Measurements from ENCODE around the gene MAP3K20.

The MAP3K20 gene

DNA sequence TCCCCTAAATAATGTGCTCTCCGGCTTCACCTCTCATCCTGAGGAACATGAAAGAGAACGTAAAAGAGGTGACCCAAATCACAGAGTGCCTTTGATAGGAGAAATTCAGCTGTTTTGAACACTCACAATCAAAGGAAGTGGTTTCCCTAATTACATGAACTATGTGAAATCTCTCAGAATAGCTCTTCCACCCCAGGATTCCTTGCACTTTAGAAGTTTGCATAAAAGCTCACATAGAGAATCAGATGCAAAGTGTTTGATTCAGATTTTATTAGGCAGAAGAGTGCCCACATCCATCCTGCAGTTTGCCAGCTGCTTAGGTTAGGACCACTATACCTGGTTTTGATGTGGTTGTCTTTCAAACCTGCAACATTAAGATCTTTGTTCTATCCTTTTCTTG, 61.0 kb downstream of the MAP3K20 start:
- H3K27ac ChIP-seq (ENCODE audit: low read depth, low read length) = no peak overlapping the region
- H3K4me1 ChIP-seq (ENCODE audit: control insufficient read depth in 5 of 5, insufficient read depth in 5 of 5, low read length in 5 of 5) = peaks cover 0 to 15% (median 12%) of the 10 kb centered on the region in 5 donors
- H3K9ac ChIP-seq (ENCODE audit: low read length in 5 of 5) = no peak overlapping the region
- no peaks in the 10 kb centered on the region for H3K27me3 ChIP-seq (ENCODE audit: control insufficient read depth in 5 of 5, insufficient read depth in 4 of 5, low read length in 5 of 5)
- H3K9me3 ChIP-seq (ENCODE audit: control insufficient read depth in 5 of 5, low read length in 5 of 5) = peaks cover 0 to 1% (median 0%) of the 10 kb centered on the region in 5 donors
- H3K36me3 ChIP-seq (ENCODE audit: control insufficient read depth in 5 of 5, insufficient read depth in 5 of 5, low read length in 5 of 5) = no peaks in the 10 kb centered on the region
- H3K4me3 ChIP-seq (ENCODE audit: low read depth in 1 of 5, low read length in 5 of 5) = no peak overlapping the region

DNA sequence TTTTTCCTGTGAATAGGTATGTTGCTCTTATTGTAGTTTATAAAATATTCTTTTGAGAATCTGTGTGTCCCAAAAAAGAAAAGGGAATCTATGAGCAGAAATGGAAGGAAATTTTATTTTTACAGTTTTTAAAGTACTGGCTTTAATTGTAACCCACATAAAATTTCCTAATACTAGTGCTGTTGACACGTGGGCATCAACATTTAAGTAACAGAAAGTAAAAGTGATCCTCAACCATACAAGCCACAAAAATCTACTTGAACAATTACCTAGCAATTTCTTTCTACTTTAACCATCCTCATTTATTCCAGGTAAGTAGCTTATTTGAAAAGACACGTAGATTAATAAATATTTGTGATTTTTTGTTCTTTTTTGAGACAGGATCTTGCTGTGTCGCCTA, 62.0 kb downstream of the MAP3K20 start:
- Histone ChIP-seq H3K27ac (ENCODE audit: low read depth, low read length) (no peak overlapping the region), H3K4me1 (ENCODE audit: control insufficient read depth in 5 of 5, insufficient read depth in 5 of 5, low read length in 5 of 5) (peaks cover 0 to 15% (median 10%) of the 10 kb centered on the region in 5 donors), H3K9me3 (ENCODE audit: control insufficient read depth in 5 of 5, low read length in 5 of 5) (peaks cover 0 to 3% (median 0%) of the 10 kb centered on the region in 5 donors), H3K9ac (ENCODE audit: low read length in 5 of 5) (no peak overlapping the region), H3K27me3 (ENCODE audit: control insufficient read depth in 5 of 5, insufficient read depth in 4 of 5, low read length in 5 of 5) (no peaks in the 10 kb centered on the region), H3K4me3 (ENCODE audit: low read depth in 1 of 5, low read length in 5 of 5) (no peak overlapping the region), H3K36me3 (ENCODE audit: control insufficient read depth in 5 of 5, insufficient read depth in 5 of 5, low read length in 5 of 5) (no peaks in the 10 kb centered on the region)

DNA sequence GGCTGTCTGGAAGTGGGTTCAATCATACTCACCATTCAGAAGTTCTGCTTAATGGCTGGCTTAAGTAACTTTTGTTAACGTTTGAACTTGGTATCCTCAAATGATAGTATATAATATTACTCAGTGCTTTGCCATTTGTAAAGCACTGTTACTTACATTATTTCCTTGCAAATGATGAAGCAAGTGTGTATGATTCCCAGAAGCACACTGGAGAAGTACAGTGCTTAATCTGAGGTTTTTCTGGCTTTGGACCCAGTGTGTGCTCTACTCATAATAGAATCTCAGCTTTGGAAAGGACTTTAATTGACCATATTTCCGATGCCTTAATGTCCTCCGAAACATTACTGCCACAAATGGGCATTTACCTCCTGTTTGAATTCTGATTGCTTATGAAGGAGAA, 63.3 kb downstream of the MAP3K20 start:
- Histone ChIP-seq H3K4me3 (ENCODE audit: low read depth in 1 of 5, low read length in 5 of 5) (no peak overlapping the region), H3K36me3 (ENCODE audit: control insufficient read depth in 5 of 5, insufficient read depth in 5 of 5, low read length in 5 of 5) (no peaks in the 10 kb centered on the region), H3K9ac (ENCODE audit: low read length in 5 of 5) (no peak overlapping the region), H3K4me1 (ENCODE audit: control insufficient read depth in 5 of 5, insufficient read depth in 5 of 5, low read length in 5 of 5) (peaks cover 0 to 15% (median 8%) of the 10 kb centered on the region in 5 donors), H3K27me3 (ENCODE audit: control insufficient read depth in 5 of 5, insufficient read depth in 4 of 5, low read length in 5 of 5) (no peaks in the 10 kb centered on the region), H3K27ac (ENCODE audit: low read depth, low read length) (no peak overlapping the region), H3K9me3 (ENCODE audit: control insufficient read depth in 5 of 5, low read length in 5 of 5) (peaks cover 0 to 3% (median 0%) of the 10 kb centered on the region in 5 donors)

DNA sequence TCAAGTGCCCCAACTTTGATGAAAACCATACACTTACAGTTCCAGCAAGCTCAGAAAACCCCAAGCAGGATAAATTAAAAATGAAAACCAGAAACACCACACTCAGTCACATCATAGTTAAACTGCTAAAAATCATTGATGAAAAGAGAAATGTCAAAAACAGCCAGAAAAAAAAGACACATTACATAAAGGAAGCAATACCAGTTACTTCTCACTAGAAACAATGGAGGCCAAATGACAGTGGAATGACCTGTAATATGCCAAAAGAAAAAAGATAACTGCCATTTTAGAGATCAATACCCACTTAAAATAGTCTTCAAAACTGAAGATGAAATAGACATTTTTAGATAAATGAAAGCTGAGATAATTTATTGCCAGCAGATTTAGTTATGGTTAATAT, 66.0 kb downstream of the MAP3K20 start:
- Histone ChIP-seq H3K4me3 (ENCODE audit: low read depth in 1 of 5, low read length in 5 of 5) (no peak overlapping the region), H3K4me1 (ENCODE audit: control insufficient read depth in 5 of 5, insufficient read depth in 5 of 5, low read length in 5 of 5) (peaks cover 0 to 10% (median 3%) of the 10 kb centered on the region in 5 donors), H3K9ac (ENCODE audit: low read length in 5 of 5) (no peak overlapping the region), H3K27me3 (ENCODE audit: control insufficient read depth in 5 of 5, insufficient read depth in 4 of 5, low read length in 5 of 5) (no peaks in the 10 kb centered on the region), H3K27ac (ENCODE audit: low read depth, low read length) (no peak overlapping the region), H3K9me3 (ENCODE audit: control insufficient read depth in 5 of 5, low read length in 5 of 5) (peaks cover 0 to 3% (median 0%) of the 10 kb centered on the region in 5 donors), H3K36me3 (ENCODE audit: control insufficient read depth in 5 of 5, insufficient read depth in 5 of 5, low read length in 5 of 5) (peaks cover 0 to 6% (median 0%) of the 10 kb centered on the region in 5 donors)

DNA sequence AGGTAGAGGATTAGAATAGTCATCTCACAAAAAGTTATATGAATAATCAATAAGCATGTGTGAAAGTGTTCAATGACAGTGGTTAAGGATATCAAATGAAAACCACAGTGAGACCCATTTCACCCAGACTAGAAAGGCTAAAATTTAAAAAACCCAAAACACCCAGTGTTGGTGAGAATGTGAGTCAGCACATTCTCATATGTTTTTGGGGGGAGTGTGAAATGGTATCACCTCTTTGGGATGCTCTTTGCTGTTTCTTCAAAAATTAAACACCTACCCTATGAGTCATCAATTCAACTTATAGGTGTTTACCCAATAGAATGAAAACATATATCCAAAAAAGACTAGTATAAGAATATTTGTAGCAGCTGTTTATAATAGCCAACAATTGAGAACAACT, 69.8 kb downstream of the MAP3K20 start:
- Histone ChIP-seq H3K4me3 (ENCODE audit: low read depth in 1 of 5, low read length in 5 of 5) (no peak overlapping the region), H3K27ac (ENCODE audit: low read depth, low read length) (no peak overlapping the region), H3K9me3 (ENCODE audit: control insufficient read depth in 5 of 5, low read length in 5 of 5) (peaks cover 0 to 3% (median 0%) of the 10 kb centered on the region in 5 donors), H3K9ac (ENCODE audit: low read length in 5 of 5) (no peak overlapping the region), H3K36me3 (ENCODE audit: control insufficient read depth in 5 of 5, insufficient read depth in 5 of 5, low read length in 5 of 5) (peaks cover 0 to 7% (median 0%) of the 10 kb centered on the region in 5 donors), H3K4me1 (ENCODE audit: control insufficient read depth in 5 of 5, insufficient read depth in 5 of 5, low read length in 5 of 5) (peaks cover 0 to 16% (median 9%) of the 10 kb centered on the region in 5 donors), H3K27me3 (ENCODE audit: control insufficient read depth in 5 of 5, insufficient read depth in 4 of 5, low read length in 5 of 5) (no peaks in the 10 kb centered on the region)

DNA sequence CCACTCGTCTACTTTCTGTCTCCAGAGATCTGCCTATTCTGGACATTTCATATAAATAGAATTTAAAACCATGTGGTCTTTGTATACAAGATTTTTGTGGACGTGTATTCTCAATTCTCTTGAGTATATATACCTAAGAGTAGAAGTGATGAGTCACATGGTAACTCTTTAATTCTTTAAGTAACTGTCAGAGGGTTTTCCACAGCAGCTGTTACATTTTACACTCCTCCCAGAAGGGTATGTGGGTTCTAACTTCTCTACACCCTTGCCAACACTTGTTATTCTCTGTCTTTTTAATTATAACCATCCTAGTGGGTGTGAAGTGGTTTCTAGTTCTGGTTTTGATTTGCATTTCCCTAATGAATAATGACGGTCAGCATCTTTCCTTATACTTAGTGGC, 70.9 kb downstream of the MAP3K20 start:
- H3K36me3 ChIP-seq (ENCODE audit: control insufficient read depth in 5 of 5, insufficient read depth in 5 of 5, low read length in 5 of 5) = peaks cover 0 to 7% (median 0%) of the 10 kb centered on the region in 5 donors
- peaks cover 0 to 17% (median 10%) of the 10 kb centered on the region in 5 donors for H3K4me1 ChIP-seq (ENCODE audit: control insufficient read depth in 5 of 5, insufficient read depth in 5 of 5, low read length in 5 of 5)
- no peaks in the 10 kb centered on the region for H3K27me3 ChIP-seq (ENCODE audit: control insufficient read depth in 5 of 5, insufficient read depth in 4 of 5, low read length in 5 of 5)
- peaks cover 0 to 1% (median 0%) of the 10 kb centered on the region in 5 donors for H3K9me3 ChIP-seq (ENCODE audit: control insufficient read depth in 5 of 5, low read length in 5 of 5)
- no peak overlapping the region for H3K27ac ChIP-seq (ENCODE audit: low read depth, low read length)
- H3K4me3 ChIP-seq (ENCODE audit: low read depth in 1 of 5, low read length in 5 of 5) = no peak overlapping the region
- H3K9ac ChIP-seq (ENCODE audit: low read length in 5 of 5) = no peak overlapping the region

DNA sequence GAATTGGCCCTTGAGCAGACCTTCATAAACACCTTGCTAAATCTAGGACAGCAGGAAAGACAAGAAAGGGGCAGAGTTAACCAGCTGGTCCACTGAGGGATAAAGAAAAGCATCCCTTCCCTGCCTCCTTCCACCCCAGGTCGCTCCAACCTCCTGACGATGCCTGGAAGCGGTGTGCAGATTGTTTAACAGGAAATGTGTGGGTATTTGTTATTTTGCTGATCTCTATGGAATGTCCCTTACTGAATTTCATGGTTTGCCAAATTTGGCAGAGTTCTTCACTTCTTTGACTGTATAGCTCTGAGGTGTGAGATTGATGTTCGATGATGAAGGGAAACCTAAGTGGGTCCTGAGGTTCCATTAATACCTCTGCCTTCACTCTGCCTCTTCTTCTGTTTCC, 72.9 kb downstream of the MAP3K20 start:
- peaks cover 0 to 7% (median 0%) of the 10 kb centered on the region in 5 donors for H3K36me3 ChIP-seq (ENCODE audit: control insufficient read depth in 5 of 5, insufficient read depth in 5 of 5, low read length in 5 of 5)
- no peaks in the 10 kb centered on the region for H3K9me3 ChIP-seq (ENCODE audit: control insufficient read depth in 5 of 5, low read length in 5 of 5)
- no peak overlapping the region for H3K27ac ChIP-seq (ENCODE audit: low read depth, low read length)
- H3K4me1 ChIP-seq (ENCODE audit: control insufficient read depth in 5 of 5, insufficient read depth in 5 of 5, low read length in 5 of 5) = peaks cover 0 to 17% (median 10%) of the 10 kb centered on the region in 5 donors
- no peak overlapping the region for H3K4me3 ChIP-seq (ENCODE audit: low read depth in 1 of 5, low read length in 5 of 5)
- H3K9ac ChIP-seq (ENCODE audit: low read length in 5 of 5) = no peak overlapping the region
- no peaks in the 10 kb centered on the region for H3K27me3 ChIP-seq (ENCODE audit: control insufficient read depth in 5 of 5, insufficient read depth in 4 of 5, low read length in 5 of 5)

DNA sequence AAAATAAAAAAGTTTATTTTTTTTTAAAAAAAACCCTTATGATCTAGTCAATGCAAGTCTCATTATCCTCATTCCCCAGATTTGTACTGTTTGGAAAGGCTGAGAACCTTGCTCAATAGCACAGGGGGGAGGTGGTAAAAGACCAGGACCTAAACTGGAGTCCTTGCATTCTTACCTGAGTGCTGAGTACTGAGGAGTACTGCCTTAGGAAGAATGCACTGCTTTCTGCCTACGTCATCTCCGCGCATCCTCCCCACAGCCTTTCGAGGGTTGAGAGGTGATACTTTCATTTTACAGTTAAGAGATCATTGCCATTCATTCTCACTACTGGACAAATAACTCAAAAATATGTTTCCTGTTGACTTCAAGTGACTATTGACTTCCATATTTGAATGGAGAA, 73.8 kb downstream of the MAP3K20 start:
- Histone ChIP-seq H3K27me3 (ENCODE audit: control insufficient read depth in 5 of 5, insufficient read depth in 4 of 5, low read length in 5 of 5) (no peaks in the 10 kb centered on the region), H3K27ac (ENCODE audit: low read depth, low read length) (no peak overlapping the region), H3K9ac (ENCODE audit: low read length in 5 of 5) (no peak overlapping the region), H3K36me3 (ENCODE audit: control insufficient read depth in 5 of 5, insufficient read depth in 5 of 5, low read length in 5 of 5) (peaks cover 0 to 7% (median 0%) of the 10 kb centered on the region in 5 donors), H3K9me3 (ENCODE audit: control insufficient read depth in 5 of 5, low read length in 5 of 5) (no peaks in the 10 kb centered on the region), H3K4me1 (ENCODE audit: control insufficient read depth in 5 of 5, insufficient read depth in 5 of 5, low read length in 5 of 5) (peaks cover 0 to 17% (median 10%) of the 10 kb centered on the region in 5 donors), H3K4me3 (ENCODE audit: low read depth in 1 of 5, low read length in 5 of 5) (no peak overlapping the region)

DNA sequence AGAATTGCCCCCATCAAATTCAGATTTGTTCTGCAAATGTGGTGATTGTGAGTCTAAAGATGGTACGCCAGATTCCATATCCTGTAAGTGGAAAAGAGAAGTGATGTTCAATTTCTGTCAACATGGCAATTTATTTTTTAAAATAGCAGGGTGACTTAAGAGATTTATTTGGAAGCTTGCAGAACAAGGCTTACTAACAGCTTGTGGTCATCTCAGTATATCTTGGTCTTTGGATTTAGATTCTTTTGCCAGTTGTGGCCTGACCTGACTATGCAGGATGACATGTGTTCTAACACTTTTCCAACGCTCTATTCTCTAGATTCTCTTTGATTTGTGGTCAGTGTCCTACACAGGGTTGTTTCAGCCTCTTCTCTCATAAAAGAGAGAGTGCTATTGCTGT, 74.4 kb downstream of the MAP3K20 start:
- H3K9me3 ChIP-seq (ENCODE audit: control insufficient read depth in 5 of 5, low read length in 5 of 5) = no peaks in the 10 kb centered on the region
- H3K4me3 ChIP-seq (ENCODE audit: low read depth in 1 of 5, low read length in 5 of 5) = no peak overlapping the region
- H3K36me3 ChIP-seq (ENCODE audit: control insufficient read depth in 5 of 5, insufficient read depth in 5 of 5, low read length in 5 of 5) = peaks cover 0 to 7% (median 0%) of the 10 kb centered on the region in 5 donors
- peaks cover 0 to 17% (median 10%) of the 10 kb centered on the region in 5 donors for H3K4me1 ChIP-seq (ENCODE audit: control insufficient read depth in 5 of 5, insufficient read depth in 5 of 5, low read length in 5 of 5)
- no peaks in the 10 kb centered on the region for H3K27me3 ChIP-seq (ENCODE audit: control insufficient read depth in 5 of 5, insufficient read depth in 4 of 5, low read length in 5 of 5)
- no peak overlapping the region for H3K27ac ChIP-seq (ENCODE audit: low read depth, low read length)
- no peak overlapping the region for H3K9ac ChIP-seq (ENCODE audit: low read length in 5 of 5)

DNA sequence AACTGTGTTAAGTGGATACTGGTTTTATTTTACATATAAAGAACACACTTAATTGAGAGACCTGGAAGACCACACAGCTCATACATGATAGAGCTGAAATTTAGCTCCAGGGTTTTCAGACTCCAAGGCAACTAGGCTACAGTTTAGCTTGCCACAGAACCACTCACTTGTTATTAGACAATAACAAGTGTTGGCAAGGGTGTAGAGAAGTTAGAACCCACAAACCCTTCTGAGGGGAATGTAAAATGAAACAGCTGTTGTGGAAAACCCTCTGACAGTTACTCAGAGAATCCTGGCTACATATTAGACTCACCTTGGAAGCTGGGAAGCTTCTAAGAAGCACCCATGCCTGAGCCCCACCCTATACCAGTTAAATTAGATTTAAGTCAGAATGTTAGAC, 75.3 kb downstream of the MAP3K20 start:
- Histone ChIP-seq H3K4me1 (ENCODE audit: control insufficient read depth in 5 of 5, insufficient read depth in 5 of 5, low read length in 5 of 5) (peaks cover 0 to 17% (median 10%) of the 10 kb centered on the region in 5 donors), H3K27ac (ENCODE audit: low read depth, low read length) (no peak overlapping the region), H3K36me3 (ENCODE audit: control insufficient read depth in 5 of 5, insufficient read depth in 5 of 5, low read length in 5 of 5) (peaks cover 0 to 7% (median 0%) of the 10 kb centered on the region in 5 donors), H3K4me3 (ENCODE audit: low read depth in 1 of 5, low read length in 5 of 5) (no peak overlapping the region), H3K27me3 (ENCODE audit: control insufficient read depth in 5 of 5, insufficient read depth in 4 of 5, low read length in 5 of 5) (no peaks in the 10 kb centered on the region), H3K9me3 (ENCODE audit: control insufficient read depth in 5 of 5, low read length in 5 of 5) (no peaks in the 10 kb centered on the region), H3K9ac (ENCODE audit: low read length in 5 of 5) (no peak overlapping the region)
